GM04503 (cell line): ENCODE results near the gene OR1D2.
"Not testable (repeated sequence)": the region's sequence is repeated elsewhere in the genome, so short reads cannot be mapped to it uniquely, and the experiment has no call there.

ENCODE experiments used
- DNase-seq: peaks from one replicate; pipeline ENCODE4 v3.0.0-alpha.2; 2012; ENCODE audit warnings: low read depth

The OR1D2 gene, protein sequence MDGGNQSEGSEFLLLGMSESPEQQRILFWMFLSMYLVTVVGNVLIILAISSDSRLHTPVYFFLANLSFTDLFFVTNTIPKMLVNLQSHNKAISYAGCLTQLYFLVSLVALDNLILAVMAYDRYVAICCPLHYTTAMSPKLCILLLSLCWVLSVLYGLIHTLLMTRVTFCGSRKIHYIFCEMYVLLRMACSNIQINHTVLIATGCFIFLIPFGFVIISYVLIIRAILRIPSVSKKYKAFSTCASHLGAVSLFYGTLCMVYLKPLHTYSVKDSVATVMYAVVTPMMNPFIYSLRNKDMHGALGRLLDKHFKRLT

DNA sequence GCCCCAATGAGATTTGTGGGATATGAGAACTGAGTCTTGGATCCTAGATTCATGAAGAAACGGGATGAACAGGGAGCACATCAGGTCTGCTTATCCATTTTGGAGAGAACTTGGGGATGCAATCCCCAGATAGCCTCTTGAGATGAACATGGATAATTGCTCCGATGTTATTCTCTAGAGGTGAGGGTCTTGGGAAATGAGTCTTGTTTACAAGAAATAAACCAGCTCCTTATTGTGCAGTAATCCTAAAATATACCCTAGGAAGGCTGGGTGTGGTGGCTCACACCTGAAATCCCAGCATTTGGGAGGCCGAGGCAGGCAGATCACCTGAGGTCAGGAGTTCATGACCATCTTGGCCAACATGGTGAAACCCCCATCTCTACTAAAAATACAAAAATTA lies at the start of gene OR1D2:
OR1D2 (minus strand) TSS at position 101 of the 400 bp plus-strand sequence. CDS start 11,426 bp downstream, outside the sequence.
- DNase-seq = no peak

DNA sequence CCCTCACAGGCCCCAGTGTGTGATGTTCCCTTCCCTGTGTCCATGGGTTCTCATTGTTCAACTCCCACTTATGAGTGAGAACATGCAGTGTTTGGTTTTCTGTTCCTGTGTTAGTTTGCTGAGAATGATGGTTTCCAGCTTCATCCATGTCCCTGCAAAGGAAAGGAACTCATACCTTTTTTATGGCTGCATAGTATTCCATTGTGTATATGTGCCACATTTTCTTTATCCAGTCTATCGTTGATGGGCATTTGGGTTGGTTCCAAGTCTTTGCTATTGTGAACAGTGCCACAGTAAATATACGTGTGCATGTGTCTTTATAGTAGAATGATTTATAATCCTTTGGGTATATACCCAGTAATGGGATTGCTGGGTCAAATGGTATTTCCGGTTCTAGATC lies 33.3 kb upstream of the OR1D2 start:
- DNase-seq = not testable (repeated sequence)

DNA sequence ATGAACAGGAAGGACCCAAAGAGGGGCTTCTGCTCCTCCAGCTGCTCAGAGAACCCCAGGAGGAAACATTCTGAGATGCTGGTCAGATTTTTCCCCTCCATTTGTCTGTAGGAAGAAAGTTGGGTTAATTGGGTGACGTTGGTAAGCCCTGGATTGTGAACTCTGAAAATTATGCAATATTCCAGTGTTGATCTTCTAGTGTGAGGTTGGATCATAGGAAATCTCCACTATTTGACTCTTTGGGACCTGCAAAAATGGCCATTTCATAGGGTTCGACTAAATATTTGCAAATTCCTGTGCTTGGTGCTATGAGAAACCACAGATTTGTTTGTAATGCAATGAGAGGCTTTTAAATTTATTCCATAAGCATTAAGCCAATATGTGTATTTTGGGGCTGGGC lies 23.2 kb upstream of the OR1D2 start, which contains the start of gene OR1G1:
OR1G1 (minus strand) TSS at position 101 of the 400 bp plus-strand sequence; CDS start at position 101, 0 bp downstream.
- no peak for DNase-seq

DNA sequence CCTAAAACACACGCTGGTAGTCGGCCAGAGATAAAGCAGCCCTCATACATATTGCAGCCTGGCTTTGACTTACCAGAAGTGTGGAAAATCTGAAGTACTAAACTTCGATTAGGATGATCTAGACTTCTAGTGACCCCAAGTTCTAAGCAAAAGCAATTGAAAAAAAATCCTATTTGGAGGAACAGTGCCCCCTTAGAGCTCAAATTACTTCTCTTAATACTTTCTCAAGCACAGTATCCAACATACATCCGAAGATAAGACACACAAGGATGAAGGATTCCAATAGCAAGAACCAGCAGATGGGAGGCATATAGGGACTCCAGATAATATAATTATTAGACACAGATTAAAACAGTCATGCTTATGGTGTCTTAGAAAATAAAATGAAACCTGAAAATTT lies 30.4 kb downstream of the OR1D2 start:
- DNase-seq = not testable (repeated sequence)

DNA sequence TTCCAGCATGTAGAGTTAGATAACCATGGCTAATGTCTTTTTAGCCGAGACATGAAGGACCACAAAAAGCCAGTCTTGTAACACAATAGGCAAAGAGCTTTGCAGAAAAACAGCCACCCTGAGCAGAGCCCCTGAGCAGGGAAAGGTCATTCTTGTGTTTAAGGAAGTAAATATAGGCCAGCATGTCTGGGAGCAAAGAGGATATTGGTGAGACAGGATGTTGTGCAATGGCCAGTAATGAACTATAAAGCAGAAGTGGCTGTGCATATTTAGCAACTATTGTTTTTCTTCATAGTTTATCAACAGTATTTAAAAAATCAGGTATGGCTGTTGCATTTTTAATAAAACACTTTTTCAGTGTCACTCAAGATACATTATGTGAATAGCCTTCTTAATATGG lies 39.0 kb downstream of the OR1D2 start:
- not testable (repeated sequence) for DNase-seq

DNA sequence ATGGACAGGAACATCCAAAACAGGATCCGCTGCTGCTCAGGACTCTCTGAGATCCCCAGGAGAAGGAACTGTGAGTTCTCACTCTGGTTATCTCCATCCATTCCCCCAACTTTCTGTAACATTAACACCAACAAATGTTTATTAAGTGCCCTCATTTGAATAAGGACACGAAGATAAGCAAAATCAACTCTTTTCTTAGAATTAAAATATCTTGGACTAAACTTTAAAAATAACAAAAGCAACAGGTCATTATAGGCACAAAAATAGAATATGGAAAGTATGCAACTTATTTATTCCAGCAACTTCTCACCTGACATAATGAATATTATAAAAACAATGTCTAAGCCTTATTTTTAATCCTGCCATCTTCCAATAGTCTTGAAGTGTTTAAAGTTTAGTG lies 40.7 kb downstream of the OR1D2 start, which contains the start of gene OR1D5:
OR1D5 (minus strand) TSS at position 101 of the 400 bp plus-strand sequence; CDS start at position 101, 0 bp downstream.
- DNase-seq = not testable (repeated sequence)

DNA sequence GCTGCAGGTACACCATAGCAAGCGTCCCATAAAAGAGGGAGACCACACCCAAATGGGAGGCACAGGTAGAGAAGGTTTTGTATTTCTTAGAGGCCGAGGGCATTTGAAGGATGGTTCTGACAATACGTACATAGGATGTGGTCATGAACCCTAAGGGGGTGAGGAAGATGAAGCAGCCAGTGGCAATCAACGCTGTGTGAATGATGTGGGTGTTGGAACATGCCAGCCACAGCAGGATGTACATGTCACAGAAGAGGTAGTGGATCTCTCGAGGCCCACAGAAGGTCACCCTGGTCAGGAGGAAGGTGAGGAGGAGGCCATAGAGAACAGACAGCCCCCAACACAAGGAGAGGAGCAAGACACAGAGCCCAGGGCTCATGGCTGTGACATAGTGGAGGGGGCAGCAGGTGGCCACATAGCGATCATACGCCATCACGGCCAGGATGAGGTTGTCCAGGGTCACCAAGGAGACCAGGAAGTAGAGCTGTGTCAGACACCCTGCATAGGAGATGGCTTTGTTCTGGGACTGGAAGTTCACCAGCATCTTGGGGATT lies 41.3 kb downstream of the OR1D2 start:
- not testable (repeated sequence) for DNase-seq

DNA sequence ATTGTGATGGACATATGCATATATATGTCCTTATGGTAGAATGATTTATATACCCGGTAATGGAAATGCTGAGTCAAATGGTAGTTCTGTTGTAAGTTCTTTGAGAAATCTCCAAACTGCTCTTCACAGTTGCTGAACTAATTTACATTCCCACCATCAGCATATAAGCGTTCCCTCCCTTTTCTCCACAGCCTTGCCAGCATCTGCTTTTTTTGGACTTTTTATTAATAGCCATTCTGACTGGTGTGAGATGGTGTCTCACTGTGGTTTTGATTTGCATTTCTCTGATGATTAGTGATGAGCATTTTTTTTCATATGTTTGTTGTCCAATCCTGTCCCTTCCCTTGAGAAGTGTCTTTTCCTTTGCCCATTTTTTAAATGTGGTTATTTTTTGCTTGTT lies 49.4 kb downstream of the OR1D2 start:
- not testable (repeated sequence) for DNase-seq

DNA sequence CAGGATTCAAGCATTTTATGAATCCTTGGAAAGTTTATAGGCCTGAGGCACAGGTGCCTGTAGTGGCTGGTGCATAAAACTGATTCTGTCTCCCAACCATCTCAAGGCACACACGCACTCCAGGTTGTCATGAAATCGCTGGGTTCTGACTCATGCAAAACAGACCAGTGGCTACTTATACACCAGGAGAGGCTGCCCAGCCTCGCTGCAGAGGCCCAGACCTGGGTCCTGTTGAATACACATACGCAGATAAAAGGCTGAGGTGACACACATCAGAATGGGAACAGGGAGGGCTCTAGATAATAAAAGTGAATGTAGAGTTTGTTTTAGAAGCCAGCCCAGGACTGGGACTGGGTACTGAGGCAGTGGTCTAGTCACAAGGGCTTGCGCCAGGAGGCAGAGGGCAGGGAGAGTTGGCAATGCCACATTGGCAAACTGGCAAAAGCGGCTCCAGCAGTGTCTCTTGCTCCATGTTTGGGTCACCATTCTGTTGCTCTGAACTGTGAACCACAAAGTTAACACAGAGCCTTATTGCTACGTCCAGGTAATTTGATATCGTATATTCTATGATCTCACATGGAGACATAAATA lies 54.4 kb downstream of the OR1D2 start:
- no peak for DNase-seq

DNA sequence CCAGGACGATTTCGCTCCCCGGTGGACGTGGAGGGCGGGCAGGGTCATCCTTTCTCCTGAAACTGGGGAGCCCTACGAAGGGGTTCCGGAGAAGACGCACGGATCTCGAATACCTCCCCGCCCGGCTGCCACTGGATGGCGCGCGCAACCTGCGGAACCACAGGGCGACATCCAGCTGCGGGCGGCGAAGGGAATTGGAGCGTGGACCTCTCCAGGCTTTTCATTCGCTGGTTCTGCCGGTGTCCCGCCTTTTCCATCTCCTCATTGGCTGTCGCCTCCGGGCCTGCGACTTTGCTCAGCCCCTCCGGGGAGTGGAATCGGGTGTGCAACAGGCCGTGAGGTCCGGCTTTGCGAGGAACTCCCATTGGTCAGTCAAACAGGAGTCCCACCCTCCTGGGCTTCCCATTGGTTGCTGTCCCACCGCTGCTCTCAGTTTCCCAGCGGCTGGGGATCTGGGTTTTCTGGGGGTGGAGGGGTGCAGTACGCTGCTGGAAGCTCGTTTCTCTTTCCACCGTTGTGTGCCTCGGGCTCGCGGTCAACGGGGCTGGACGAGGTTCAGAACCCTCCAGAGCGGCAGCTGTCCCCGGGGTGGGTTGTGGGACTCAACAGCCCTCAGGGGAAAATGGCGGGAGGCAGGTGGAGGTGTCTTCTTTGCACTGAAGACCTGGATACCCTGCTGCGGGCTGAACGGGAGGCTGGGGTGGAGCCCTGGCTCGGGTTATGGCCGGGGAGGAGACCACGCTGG lies 55.3 kb downstream of the OR1D2 start:
- peak; percentile 89 for DNase-seq

DNA sequence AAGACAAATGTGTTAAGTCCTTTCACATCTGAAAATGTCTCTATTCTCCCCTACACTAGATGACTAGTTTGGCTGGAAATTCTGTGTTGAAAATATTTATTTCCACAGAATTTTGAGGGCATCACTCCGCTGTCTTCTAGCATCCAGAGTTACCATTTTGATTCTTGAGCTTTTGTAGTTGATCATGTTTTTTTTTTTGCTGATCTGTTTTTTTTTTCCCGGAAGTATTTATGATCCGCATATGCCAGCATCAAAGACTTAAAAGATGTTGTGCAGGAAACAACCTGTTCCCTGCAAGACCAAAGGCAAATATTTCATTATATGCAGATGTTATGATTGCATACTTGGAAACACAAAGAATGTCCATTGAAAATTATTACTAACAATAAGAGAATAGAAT lies 57.5 kb downstream of the OR1D2 start:
- no peak for DNase-seq

DNA sequence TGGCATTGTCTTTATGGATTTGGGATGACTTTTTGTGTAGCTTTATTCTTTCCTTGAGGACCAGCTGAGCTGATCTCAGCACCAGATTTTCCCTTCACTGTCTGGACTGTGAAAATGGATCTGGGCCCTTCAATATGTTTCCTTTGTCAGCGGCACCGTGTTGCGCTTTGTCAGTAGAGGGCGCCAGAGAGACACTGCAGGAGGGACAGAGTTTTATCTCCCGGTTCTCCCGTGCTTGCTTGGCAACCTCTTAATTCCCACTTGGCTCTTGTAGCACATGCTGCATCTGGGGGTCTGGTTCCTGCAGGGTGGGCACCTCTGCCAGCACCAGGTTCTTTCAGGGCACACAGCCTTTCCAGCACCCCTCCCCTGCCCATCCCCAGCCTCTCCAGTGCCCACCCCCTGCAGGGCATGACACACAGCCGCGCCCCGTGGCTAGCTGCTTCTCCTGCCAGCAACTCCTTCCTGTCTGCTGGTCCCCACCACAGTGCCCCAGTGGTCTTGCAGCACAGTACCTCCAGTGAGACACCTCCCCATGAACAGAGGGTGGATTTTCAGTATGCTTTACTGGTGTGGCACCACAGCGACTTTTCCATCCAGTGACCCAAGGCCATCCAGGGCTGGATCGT lies 60.4 kb downstream of the OR1D2 start:
- DNase-seq = no peak

DNA sequence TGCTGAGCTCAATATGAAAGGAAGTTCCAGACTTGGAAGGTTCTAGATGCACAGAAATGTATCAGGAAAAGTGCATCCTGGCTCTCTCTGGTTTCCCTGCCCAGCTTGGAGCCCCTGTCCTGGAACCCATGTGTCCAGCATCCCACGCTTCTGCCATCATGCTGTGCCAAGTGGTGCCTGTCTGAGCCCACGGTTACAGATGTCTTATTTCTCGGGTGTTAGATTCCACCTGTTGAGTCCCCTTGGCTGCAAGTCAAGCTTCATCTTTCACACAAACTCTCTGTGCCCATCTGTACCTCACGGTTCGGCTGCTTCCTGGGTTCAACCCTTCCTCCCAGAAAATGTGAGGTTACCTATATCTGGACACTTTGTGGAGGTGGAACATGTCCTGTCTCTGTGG lies 63.3 kb downstream of the OR1D2 start:
- DNase-seq = no peak

DNA sequence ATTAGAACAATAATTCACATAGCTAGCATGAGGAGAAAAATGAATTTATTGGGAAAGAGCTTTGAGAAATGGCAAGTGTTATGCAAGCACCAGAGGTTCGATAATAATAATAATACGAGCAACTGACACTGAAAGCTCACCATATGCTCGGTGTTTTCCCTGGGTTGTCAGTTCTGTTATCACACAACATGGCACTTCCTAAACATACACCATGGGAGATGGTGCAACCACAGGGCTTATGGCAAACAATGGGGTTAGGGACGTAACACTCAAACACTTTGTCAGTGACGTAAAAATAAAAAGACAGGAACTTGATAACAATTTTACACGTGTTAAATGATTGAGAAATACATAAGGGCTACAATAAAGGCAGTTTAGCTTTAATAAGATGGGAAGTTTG lies 64.5 kb downstream of the OR1D2 start:
- no peak for DNase-seq

DNA sequence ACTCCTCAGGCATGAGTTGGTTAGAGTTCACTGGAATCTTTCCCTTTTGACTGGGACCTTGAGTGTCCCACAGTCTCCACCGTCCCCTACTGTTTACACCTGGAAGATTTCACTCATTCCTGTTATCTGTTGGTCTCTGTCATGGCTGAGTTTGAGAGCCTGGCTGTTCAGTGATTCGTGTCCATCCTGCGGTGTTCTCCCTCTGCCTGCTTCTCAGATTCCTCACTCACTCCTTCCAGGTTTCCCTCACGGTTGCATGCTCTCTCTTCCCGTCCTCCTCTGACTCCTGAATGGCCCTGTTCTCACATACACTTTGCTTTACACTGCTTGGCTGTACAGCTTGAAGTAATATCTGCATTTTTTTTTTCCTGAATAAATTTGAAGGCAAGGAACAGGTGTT lies 65.3 kb downstream of the OR1D2 start:
- DNase-seq = no peak
